Stimulated activated CD8-positive, alpha-beta memory T cell treated with anti-CD3 and anti-CD28 coated beads, Interleukin-7, amount 100 ng/mL, for 24 hours (primary cell): ENCODE data around the gene LBH.

ENCODE experiments used
- DNase-seq: peaks from one replicate; pipeline ENCODE4 v3.0.0-alpha.2; 2020; ENCODE audit warnings: low read depth

Gene LBH

DNA sequence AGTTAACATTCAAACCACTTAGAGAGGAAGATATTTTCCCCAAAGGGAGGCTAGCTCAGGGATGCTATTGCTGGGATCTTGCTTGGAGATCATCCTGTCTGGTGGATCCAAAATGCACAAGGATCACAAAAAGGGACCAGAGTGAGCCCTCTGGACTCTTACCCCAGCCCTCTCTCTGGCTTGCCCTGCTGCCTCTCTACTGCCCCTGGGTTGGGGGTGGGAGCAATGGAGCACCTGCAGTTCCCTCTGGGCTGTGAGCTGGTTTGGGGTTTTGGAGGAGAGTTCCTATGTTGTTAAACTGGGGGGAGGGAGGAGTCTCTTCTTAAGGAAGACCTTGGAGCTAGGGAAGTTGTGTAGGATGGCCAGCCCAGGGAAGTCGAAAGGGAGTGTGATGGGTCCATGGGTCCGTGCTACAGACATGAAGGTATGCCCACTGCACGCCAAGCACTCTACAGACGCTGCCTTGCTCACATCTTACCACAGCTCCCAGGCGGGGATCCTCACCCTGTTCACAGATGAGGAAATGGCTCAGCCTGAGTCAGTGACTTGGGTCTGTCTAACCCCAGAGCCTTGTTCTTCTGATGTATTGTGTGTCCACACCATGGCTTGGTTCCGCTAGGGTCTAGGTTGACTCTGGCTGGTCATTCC is 3.8 kb downstream of the LBH start:
- DNase-seq, result no peak

DNA sequence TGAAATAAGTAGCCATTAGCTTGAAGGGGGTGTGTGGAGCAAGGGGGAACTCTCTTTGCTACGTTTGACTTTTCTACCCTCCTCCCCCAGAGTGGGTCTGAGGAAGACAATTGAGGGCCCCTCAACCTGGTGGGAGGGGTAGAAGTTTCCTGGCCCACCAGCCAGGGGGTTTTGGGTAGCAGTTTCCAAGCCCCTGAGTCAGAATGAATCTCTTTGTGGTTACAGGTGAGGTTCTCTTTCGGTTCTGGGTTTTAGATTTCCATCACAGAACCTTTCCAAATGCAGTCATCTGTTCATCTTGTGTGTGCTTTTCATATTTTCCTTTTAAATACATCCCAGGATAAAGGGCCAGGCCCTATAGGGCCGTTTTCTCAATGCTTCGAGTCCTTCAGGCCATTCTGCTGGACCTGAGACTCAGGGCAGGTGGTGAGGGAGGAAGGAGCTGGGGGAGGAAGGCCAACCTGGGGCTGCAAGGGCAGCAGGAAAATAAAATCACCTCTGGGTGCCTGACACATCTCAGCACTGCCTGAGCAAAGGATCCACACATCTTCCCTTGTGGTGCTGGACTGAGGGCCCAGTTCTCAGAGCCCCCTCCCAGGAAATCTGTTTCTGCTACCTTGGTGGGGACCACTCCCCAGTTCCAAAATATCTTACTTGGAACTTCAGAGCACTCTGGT is 4.7 kb downstream of the LBH start:
- DNase-seq, result no peak

DNA sequence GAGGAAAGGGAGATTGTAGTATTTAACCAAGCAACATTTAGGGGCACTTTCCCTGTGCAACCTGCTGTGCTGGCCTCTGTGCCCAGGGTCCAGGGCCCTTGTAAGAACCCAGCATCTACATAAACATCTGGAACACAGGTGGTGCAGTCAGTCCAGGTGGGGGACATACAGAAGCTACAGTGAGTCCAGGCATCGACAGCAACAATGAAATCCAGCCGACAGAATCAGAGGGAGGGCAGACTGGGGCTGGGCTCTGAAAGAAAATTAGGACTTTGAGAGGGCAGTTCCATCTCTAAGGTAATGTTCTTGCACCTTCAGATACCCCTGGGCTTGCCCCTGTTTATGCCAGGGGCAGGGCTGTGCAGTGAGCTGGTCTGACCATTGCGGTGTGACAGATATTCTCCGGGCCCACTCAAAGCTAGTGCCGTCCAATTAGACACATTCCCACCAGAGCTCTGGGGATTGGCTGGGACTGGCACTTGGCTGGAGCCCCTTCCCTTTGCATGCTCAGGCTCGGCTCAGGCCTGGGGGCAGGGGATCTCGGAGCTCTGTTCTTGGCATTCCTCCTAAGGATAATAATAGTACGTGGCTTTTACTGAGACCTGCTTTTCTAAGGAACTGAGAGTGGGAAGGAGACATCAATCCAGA is 5.4 kb downstream of the LBH start:
- no peak for DNase-seq

DNA sequence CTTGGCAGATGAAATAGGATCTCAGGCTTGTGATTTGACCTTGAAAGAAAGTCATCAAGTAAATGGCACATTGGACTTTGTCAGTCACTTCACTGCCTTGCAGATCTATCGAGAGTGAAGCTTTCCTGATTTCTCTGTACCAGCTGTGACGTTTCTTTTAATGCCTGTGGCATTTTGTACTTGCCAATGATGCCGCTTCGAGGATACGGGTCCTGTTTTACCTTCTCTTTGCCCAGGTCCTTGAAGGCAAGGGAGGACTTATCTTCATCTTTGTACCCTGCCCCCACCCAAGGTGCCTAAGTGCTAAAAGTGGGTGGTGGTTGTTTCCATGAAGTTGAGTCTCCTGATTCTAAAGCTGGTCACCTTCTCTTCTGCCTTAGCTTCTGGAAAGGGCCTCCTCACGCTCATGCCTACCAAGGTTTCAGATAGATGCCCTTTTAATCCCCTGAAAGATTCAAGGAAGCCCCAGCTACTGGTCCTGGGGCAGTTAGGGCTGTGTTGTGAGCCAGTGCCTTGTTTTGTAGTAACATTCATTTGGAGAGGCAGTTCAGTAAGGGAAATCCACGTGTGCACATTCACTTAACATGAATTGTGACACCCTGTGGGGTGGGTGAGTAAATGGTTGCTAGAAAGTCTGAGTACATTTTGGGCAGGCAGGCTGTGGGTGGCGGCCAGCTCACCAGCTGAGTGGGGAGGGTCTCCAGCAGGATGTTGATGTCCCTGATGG is 6.1 kb downstream of the LBH start:
- no peak for DNase-seq

DNA sequence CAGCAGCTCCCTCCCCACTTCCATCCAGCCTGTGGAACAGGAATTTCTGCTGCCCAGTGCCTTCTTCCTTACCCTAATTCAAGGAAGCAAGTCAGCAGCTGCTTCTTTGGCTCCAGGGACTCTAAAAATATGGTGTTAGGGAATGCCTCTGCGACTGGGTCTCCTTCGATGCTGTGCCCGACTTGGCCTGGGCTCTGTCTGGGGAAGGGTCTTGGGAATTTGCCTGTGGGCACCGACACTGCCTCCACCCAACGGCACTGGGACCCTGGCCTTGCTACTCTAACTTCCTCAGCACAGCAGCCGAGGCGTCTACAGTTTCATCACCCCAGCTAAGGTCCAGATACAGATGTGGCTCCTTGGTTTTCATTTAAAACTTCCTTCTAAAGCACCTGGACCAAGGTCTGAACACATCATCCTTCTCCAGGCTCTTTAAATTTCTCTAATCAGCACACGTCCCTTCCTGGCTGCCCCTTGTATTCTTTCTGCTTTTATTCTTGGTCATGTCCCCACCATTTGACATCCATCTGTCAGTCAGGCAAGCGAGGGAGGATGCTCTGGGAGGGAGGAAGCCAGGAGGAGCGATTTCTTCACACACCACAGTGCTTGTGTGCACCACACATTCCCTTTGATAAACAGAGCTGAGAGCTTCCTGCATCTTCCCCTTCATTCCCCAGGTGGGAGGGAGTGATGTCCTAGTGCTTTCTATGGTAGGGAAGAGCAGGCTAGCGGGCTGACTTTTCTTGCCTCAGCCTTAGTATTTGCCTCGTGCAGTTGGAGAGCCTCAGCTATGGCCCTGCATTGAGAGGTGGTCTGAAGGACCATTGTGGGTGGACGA is 6.8 kb downstream of the LBH start:
- no peak for DNase-seq

DNA sequence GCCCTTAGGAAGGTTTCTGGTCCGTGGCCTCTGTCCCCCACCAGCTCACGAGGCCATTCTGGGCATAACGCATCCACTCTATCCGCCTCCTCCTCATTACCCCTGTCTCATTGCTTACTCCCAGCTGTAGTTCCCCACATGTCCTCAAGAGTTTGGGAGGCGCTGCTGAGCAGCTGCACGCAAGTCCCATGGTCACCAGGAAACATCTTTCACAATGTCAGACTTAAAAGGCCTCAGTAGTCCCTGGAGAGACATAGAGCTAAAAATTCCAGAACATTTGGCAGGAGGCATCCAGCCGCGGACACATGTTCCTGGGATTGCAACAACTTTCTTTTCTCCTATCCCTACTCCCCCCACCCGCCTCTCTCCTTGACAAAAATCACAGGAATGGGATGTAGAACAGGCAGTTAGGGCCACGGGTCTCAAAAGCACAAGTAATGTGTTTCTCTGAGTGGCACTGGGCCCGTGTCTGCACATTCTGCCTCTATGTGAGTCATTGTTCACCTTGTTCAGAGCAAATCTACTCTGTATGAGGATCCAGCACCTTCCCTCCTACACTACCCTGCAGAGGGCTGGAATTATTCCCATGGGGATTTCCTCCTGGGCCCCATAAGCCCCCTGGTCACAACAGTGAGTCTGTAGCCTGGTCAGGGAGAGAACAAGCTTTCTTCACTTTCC is 8.1 kb downstream of the LBH start:
- no peak for DNase-seq

DNA sequence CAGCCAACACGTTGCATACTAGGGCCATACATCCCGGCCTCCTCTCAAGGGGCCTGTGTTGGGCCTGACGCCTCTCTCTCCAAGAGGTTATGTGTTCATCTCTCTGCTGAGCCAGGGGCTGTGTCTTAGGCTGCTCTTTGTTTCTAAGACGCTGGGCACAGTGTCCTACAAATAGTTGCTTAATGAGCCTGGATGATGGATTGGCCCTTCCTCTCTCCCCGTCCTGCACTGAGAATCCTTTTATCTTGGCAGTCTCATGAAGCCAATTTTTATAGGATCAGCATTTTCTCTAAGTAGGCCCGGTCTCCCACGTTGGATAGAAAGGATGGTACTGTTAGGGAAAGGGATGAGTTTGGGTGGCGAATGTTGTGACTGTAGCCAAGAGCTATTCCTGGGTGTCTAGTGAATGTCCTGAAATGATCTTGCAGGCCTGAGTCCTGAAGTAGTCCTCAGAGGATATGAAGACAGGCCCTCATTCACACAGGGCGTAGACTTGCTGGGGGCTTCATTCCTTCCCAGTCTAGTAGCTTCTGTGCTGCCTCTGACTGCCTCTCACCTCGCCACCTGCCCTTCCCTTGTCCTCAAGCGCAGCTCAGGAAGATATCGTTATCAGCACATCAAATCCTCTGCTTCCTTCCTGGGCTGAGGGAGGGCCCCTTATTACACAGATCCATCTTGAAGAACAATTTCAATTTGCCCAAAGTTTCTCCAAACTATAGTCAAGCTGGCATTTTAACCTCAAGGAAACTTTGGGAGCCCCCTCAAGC is 8.8 kb downstream of the LBH start:
- no peak for DNase-seq

DNA sequence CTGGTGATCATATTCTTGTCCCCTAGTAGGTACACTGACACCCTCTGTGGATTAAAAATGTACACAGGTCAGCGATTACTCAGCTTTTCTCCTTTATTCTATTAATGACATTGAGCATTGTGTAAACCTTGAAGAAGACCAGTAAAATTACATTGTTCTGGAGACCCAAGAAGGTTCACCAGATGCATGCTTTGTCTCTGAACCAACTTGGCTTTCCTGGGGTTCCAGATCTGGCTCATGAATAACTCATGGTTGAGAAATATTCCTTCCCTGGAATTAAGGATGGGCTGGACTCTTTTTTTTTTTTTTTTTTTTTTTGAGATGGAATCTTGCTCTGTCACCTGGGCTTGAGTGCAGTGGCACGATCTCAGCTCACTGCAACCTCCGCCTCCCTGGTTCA is 11.9 kb downstream of the LBH start:
- DNase-seq, result no peak

DNA sequence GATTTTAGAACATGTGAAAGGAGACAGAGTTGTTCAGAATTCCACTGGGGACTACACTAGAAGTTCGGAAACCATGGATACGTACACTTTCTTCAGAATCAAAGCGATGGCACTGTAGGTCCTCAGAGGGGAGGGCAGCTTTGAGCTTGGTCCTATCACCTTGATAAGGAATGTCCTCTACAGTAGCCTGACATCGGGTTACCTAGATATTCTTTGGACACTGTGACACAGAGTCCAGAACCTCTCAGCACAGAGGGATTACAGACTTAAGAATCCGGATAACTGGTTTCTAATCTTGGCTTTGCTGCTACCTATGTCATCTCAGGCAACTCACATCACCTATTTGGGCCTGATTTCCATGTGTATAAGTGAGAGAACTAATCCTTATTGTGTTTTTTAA is 14.0 kb downstream of the LBH start:
- DNase-seq, result no peak

DNA sequence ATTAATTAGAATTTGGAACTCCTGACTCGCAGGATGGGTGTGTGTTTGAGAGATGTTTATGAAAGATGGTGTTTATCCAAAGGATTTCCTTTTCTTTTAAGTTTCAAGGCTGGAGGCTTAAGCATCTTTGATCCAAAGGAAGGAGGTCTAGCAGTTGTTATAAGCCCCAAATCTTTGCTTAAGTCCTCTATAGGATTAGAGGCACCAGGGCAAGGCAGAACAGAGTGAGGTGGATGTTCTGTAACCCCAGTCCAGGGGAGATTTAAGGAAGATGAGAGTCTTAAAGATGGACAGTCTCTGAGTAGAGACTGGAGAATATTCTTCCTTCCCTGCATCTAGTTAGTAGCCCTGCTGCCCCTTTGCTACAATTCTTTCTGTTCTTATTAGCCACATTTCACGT is 17.5 kb downstream of the LBH start:
- no peak for DNase-seq

DNA sequence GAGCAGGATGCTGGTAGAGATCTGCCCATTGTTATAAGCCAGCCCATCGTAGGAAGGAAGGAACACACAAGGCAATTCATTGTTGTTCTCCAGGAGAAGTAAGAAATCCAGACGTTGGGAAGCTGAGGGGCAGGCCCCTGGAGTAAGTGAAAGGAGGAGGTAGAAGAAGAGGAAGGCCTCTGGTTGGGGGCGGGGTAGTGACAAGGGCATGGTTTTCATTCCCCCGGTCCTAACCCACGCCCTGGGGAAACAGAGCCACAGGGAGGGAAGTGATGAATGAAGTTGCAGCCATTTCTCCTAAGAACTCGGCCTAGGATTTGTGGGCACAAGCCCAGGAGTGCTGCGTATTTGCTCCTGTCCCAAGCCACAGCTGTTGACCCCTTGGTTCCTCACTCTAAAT is 18.0 kb downstream of the LBH start:
- no peak for DNase-seq

DNA sequence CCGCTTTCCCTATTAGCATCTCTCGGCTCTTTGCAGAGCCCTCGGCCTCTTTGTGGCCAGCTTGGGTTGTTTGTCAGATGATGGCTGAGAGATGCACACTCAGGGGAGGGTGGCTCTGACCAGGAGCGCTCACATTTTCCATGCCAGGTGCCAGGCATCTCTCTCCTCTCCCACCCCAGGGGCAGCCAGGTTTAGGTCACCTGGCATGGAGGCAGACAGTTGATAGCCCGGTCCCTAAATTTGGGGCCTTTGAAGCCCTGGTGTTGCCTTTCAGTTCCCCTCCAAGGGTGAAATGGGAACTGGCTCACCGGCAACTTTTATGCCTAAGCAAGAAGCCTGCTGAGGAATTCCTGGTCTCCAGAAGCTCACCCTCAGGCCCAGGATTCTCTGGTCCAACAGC is 19.1 kb downstream of the LBH start:
- no peak for DNase-seq

DNA sequence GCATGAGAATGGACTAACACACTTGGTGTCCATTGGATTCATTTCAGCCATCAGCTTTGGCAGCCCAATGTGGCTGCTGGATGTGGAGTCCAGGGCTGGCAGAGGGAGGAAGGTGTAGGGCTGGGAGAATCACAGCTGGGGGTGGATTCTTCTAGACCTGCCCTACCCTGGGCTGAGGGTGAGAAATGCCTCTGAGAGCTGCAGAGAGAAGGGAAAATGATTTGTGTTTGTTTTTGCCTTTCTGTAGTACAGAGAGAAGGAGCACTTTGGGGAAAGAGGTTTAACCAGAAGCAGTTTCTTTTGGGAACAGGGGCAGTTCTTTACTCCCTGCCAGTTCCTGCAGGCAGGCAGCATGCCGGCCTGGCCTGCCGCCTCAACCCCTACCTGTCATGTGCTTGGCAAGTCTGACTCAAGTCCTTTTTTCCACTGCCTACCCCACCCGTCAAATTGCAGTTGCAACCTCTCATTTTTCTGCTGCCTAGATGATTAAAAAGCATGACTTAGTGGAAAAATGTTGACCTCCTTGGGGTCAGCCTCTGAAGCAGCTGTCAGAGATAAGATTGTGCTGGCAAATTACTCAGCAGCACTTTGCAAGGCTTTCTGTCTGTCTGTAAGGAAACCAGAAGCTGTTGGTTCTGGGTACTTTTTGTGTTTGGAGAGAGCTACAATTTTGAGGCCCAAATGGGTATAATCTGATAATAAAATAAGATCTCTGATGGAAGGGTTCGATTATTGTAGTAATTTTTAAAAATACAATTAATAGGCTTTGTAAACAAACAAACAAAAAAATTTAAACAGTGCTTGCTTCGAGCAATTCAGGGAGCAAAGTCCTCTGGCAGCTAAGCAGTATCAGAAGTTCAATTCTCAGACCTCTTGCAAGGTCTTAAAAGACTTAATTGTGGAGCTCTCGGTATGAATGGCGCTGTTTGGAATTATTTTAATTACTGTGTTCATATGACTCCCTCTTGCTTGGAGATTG is 21.7 kb downstream of the LBH start:
- DNase-seq, result no peak

DNA sequence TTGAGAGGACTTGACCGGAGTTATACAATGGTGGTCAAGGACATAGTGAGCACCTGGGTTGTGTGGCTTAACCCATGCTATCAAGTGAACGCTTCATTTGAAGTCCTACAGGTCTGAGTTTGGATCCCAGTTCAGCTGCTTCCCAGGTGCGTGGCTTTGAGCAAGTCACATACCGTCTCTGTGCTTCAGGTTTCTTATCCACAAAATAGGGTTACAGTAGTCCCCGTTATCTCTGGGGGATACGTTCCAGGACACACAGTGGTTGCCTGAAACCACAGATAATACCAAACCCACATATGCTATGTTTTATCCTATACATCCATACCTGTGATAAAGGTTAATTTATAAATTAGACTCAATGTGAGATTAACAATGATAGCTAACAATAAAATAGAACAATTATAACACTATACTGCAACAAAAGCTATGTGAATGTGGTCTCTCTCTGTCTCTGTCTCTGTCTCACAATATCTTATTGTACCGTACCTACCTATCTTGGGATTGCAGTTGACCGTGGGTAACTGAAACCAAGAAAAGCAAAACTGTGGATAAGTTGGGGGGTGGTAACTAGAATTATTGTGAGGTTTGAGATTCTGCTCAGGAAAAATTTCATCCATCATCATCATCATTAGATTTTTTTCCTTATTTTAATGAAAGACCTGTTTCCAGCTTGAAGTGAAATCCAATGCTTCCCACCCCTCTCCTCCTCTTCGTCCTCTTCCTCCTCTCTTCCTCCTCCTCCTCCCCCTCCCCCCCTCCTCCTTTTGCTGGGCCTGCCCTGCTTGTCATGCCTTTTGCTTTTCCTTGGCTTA is 22.7 kb downstream of the LBH start:
- DNase-seq, result no peak

DNA sequence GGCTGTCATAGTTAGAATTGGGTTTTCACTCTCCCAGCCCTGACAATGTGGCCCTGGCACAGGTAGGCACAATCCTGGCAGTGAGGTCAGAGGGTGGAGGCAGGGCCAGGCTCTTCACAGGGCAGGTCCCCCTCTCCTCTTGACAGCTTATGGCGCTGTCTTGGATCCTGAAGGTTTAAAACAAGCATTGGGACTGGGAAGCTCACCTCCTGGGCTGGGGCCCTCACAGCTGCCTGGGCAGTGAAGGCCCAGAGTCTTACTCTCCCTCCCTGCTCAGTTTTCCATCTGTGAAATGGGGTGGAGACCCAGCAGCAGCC is 23.3 kb downstream of the LBH start:
- no peak for DNase-seq

DNA sequence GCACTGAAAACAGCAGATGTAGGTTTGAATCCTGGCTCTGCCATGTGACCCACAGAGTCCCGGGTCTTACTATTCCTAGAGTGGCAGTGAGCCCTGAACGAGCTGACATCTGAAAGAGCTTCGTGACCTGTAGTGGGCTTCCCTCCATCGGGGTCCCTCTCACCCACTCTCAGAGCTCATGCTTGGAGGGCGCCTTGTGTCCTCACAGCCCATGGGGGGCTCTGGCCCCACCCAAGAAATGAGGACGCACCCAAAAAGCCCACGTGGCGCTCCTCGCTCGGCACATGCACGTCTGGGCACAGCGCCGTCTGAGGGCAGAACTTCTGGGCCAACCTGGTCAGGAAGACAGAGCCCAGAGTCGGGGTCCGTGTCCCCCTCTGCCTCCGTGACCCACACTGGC is 23.7 kb downstream of the LBH start:
- no peak for DNase-seq

DNA sequence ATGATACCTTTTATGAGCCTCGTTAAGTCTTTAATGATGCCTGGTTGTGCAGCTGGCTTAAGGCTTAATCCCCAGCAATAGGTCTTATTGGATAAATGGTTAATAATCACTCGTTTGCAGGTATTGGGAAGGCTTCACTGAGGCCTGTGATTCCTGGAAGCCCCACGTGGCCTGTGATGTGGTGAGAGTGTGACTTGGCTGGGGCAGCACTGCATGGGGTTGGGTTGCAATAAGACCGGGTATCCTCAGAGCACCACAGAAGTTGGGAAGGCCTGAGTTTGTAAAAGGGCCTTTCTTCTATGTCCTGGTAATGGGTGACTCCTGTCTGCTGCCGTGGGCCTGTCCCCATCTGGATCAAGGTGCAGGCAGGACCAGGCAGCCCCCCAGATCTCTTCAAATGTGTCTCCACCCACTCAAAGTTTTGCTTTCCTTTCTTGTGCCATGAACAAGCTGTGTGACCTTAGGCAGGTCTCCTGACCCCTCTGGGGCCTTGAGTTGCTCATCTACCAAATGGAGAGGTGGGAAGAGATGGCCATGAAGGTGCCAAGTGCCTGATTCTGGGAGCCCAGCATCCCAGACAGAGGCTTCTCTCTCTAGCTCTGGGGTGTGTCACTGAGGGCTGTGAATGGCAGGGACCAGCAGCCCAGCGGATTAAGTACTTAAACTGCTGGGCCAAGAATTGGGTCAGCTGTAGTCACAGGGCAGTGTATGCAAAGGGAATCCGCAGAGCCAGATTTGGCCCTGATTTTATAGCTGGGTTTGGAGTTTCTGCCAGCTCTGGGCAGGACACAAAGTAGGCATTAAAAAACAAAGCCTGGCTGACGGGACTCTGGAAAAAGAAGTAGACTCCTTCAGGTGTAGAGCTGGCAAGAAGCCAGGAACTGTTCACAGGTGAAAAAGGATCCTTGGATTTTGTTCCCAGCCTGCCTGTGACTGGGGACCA is 24.4 kb downstream of the LBH start:
- no peak for DNase-seq
